PC-3 (cell line): ENCODE measurements around the gene NRAP.

Experiments used
- CTCF ChIP-seq: fragments of 300-600 bp; sonication (generic); conservative IDR thresholded peaks from 2 replicates; pipeline ENCODE4 v1.5.1; 2017; ENCODE audit warnings: antibody characterized with exemption, low read depth, mild to moderate bottlenecking, low read length
- EZH2 ChIP-seq: fragments of 300-600 bp; sonication (generic); IDR thresholded peaks from one replicate; pipeline ENCODE4 v1.6.1; 2017; ENCODE audit warnings: antibody characterized with exemption, mild to moderate bottlenecking, low read length; ENCODE audit not compliant: unreplicated experiment
- EZH2phosphoT487 ChIP-seq: fragments of 300-600 bp; sonication (generic); IDR thresholded peaks from 2 replicates; pipeline ENCODE4 v1.6.1; 2018; ENCODE audit warnings: mild to moderate bottlenecking, antibody characterized with exemption, low read length, borderline replicate concordance

- no peak for TF ChIP-seq CTCF
- no peak for TF ChIP-seq EZH2
- TF ChIP-seq EZH2phosphoT487: no peak
These were observed 51.7 kb downstream of the NRAP start for GRCh38 chr10:113612154-113612553.
